H1 (cell line): ENCODE data around the gene RGL1. TPM values are rescaled to one million over a fixed set of nuclear protein-coding genes. Genes with fewer than 3 reads are reported as not detected.

Experiments
- CTCF ChIA-PET: fragments of 300-600 bp; sonication (Branson Sonifier 250); formaldehyde crosslinking; loops from one replicate; lab custom pipeline; 2021; ENCODE audit not compliant: partially characterized antibody; lab: Charles Lee
- POLR2A ChIA-PET: fragments of 300-600 bp; sonication (Branson Sonifier 250); formaldehyde crosslinking; loops from one replicate; lab custom pipeline; 2021; ENCODE audit warnings: inconsistent platforms; ENCODE audit not compliant: partially characterized antibody; lab: Charles Lee
- DNase-seq, 2 experiments: peaks; one replicate each; pipeline versions ENCODE4 v3.0.0 to v3.0.0-alpha.2; 2010 to 2022; ENCODE audit warnings: low spot score in 2 of 2, low read depth in 1 of 2, mixed read lengths in 1 of 2
- FAIRE-seq: peaks from 2 replicates; lab custom pipeline; 2011; peaks lifted over from hg19 to GRCh38; lab: Jason Lieb, UNC
- H2AFZ ChIP-seq: 2 replicates; pipeline ENCODE4 v1.8.1; 2012; ENCODE audit warnings: low read length, inconsistent platforms
- H2AK5ac ChIP-seq: 2 replicates; pipeline ENCODE4 v1.6.1; 2013; ENCODE audit warnings: low read depth, low read length
- H2BK120ac ChIP-seq: replicated peaks from 2 replicates; pipeline ENCODE3; 2013; ENCODE audit warnings: low read depth, low read length, inconsistent platforms
- H2BK12ac ChIP-seq: 2 replicates; pipeline ENCODE4 v1.6.1; 2013; ENCODE audit warnings: low read depth, low read length
- H2BK15ac ChIP-seq: 2 replicates; pipeline ENCODE4 v1.6.1; 2013; ENCODE audit warnings: low read length
- H2BK20ac ChIP-seq: 2 replicates; pipeline ENCODE4 v1.6.1; 2013; ENCODE audit warnings: low read length
- H2BK5ac ChIP-seq: 2 replicates; pipeline ENCODE4 v1.6.1; 2013; ENCODE audit warnings: low read depth, low read length
- H3K14ac ChIP-seq: 2 replicates; pipeline ENCODE4 v1.6.1; 2013; ENCODE audit warnings: inconsistent platforms; ENCODE audit not compliant: insufficient read length
- H3K18ac ChIP-seq: 2 replicates; pipeline ENCODE4 v1.6.1; 2013; ENCODE audit warnings: low read length; ENCODE audit errors: extremely low read depth
- H3K23ac ChIP-seq: 2 replicates; pipeline ENCODE4 v1.6.1; 2013; ENCODE audit warnings: inconsistent platforms; ENCODE audit not compliant: insufficient read length
- H3K23me2 ChIP-seq: 2 replicates; pipeline ENCODE4 v1.6.1; 2013; ENCODE audit warnings: low read depth, low read length
- H3K27ac ChIP-seq: 2 replicates; pipeline ENCODE4 v1.6.1; 2011; ENCODE audit warnings: low read depth, low read length, inconsistent platforms
- H3K27me3 ChIP-seq, 4 experiments: replicated peaks in 1 of 4; 1 replicate in 1 of 4; 2 replicates in 3 of 4; pipeline versions ENCODE4 v1.6.1 to v1.8.1; 2011 to 2013; ENCODE audit warnings: low read length in 3 of 4, mild to moderate bottlenecking in 3 of 4, inconsistent platforms in 2 of 4, mixed read lengths in 2 of 4, moderate library complexity in 1 of 4; ENCODE audit not compliant: control insufficient read depth in 3 of 4, insufficient read depth in 3 of 4; ENCODE audit errors: extremely low read depth in 1 of 4
- H3K36me3 ChIP-seq, 4 experiments: 2 replicates each; pipeline versions ENCODE4 v1.6.1 to v1.8.1; 2011 to 2013; ENCODE audit warnings: mild to moderate bottlenecking in 4 of 4, low read length in 3 of 4, moderate library complexity in 2 of 4, control low read depth in 1 of 4, inconsistent platforms in 1 of 4; ENCODE audit not compliant: insufficient read depth in 4 of 4, control insufficient read depth in 2 of 4
- H3K4ac ChIP-seq: replicated peaks from 2 replicates; pipeline ENCODE3; 2013; ENCODE audit warnings: low read length, low read depth, mixed read lengths, inconsistent platforms; ENCODE audit not compliant: insufficient read length
- H3K4me1 ChIP-seq, 4 experiments: replicated peaks in 1 of 4; 1 replicate in 1 of 4; 2 replicates in 3 of 4; pipeline versions ENCODE4 v1.6.1 to v1.8.1; 2011 to 2013; ENCODE audit warnings: low read length in 3 of 4, inconsistent platforms in 2 of 4, mixed read lengths in 1 of 4; ENCODE audit not compliant: insufficient read depth in 4 of 4, control insufficient read depth in 3 of 4
- H3K4me2 ChIP-seq, 2 experiments: 2 replicates each; pipeline versions ENCODE4 v1.6.1 to v1.8.1; 2011 to 2013; ENCODE audit warnings: low read depth in 2 of 2, low read length in 2 of 2, control low read depth in 1 of 2, inconsistent platforms in 1 of 2, mild to moderate bottlenecking in 1 of 2; ENCODE audit not compliant: insufficient read depth in 1 of 2
- H3K4me3 ChIP-seq, 4 experiments: fragments of 200-600, 300-600 bp in 1 of 4; sonication (generic), shearing (Covaris generic), sonication (Bioruptor Twin) in 1 of 4; 2 replicates each; pipeline versions ENCODE4 v1.5.1 to v1.8.1; 2011 to 2016; ENCODE audit warnings: low read length in 4 of 4, low read depth in 3 of 4, control low read depth in 2 of 4, inconsistent platforms in 2 of 4, mild to moderate bottlenecking in 2 of 4, mixed read lengths in 1 of 4, moderate library complexity in 1 of 4; ENCODE audit not compliant: insufficient read depth in 2 of 4; ENCODE audit errors: extremely low read depth in 1 of 4
- H3K56ac ChIP-seq: replicated peaks from 2 replicates; pipeline ENCODE3; 2013; ENCODE audit warnings: low read depth, mild to moderate bottlenecking, mixed read lengths, low read length, inconsistent platforms; ENCODE audit not compliant: insufficient read length
- H3K79me1 ChIP-seq: 2 replicates; pipeline ENCODE4 v1.6.1; 2013; ENCODE audit warnings: low read depth, low read length, control low read depth
- H3K79me2 ChIP-seq, 2 experiments: 2 replicates each; pipeline versions ENCODE4 v1.6.1 to v1.8.1; 2012 to 2013; ENCODE audit warnings: low read length in 2 of 2, mild to moderate bottlenecking in 2 of 2, inconsistent platforms in 1 of 2; ENCODE audit not compliant: insufficient read depth in 2 of 2, control insufficient read depth in 1 of 2
- H3K9ac ChIP-seq, 4 experiments: replicated peaks in 1 of 4; 1 replicate in 1 of 4; 2 replicates in 3 of 4; pipeline versions ENCODE4 v1.6.1 to v1.8.1; 2011 to 2013; ENCODE audit warnings: low read depth in 3 of 4, low read length in 3 of 4, control low read depth in 2 of 4, mild to moderate bottlenecking in 2 of 4, moderate library complexity in 2 of 4, inconsistent platforms in 1 of 4; ENCODE audit errors: extremely low read depth in 1 of 4
- H3K9me3 ChIP-seq, 2 experiments: 2 replicates each; pipeline versions ENCODE4 v1.6.1 to v1.8.1; 2012 to 2013; ENCODE audit warnings: mild to moderate bottlenecking in 2 of 2, moderate library complexity in 2 of 2, control low read depth in 1 of 2, inconsistent platforms in 1 of 2, low read depth in 1 of 2, low read length in 1 of 2, mixed read lengths in 1 of 2; ENCODE audit not compliant: insufficient read depth in 2 of 2
- H4K20me1 ChIP-seq, 2 experiments: replicated peaks in 1 of 2; 2 replicates each; pipeline versions ENCODE3 to v1.8.1; 2011 to 2013; ENCODE audit warnings: inconsistent platforms in 2 of 2, low read length in 2 of 2, mild to moderate bottlenecking in 1 of 2; ENCODE audit not compliant: insufficient read depth in 2 of 2, control insufficient read depth in 1 of 2
- H4K5ac ChIP-seq: 2 replicates; pipeline ENCODE4 v1.6.1; 2013; ENCODE audit warnings: low read length, low read depth, mixed read lengths, inconsistent platforms; ENCODE audit not compliant: insufficient read length
- H4K8ac ChIP-seq: 2 replicates; pipeline ENCODE4 v1.8.0; 2013; ENCODE audit warnings: mild to moderate bottlenecking, moderate library complexity, low read length, inconsistent platforms; ENCODE audit not compliant: insufficient read depth; ENCODE audit errors: extremely low read depth
- H4K91ac ChIP-seq: replicated peaks from 2 replicates; pipeline ENCODE3; 2013; ENCODE audit warnings: low read length, mixed read lengths, inconsistent platforms; ENCODE audit not compliant: insufficient read length
- ATF2 ChIP-seq: IDR thresholded peaks from 2 replicates; pipeline ENCODE4 v1.6.1; 2012; ENCODE audit warnings: low read length, inconsistent platforms
- BRCA1 ChIP-seq: IDR thresholded peaks from 2 replicates; pipeline ENCODE4 v1.6.1; 2012; ENCODE audit warnings: low read depth, low read length, improper control_type of control experiment
- CREB1 ChIP-seq: IDR thresholded peaks from 2 replicates; pipeline ENCODE4 v1.6.1; 2012; ENCODE audit warnings: inconsistent platforms
- E2F6 ChIP-seq: IDR thresholded peaks from 2 replicates; pipeline ENCODE4 v1.6.1; 2012; ENCODE audit warnings: inconsistent platforms
- EZH2 ChIP-seq: fragments of 200-600 bp; sonication (generic); IDR thresholded peaks from 2 replicates; pipeline ENCODE4 v1.7.1; 2012; ENCODE audit warnings: low read depth, mild to moderate bottlenecking, moderate library complexity, low read length, inconsistent platforms; ENCODE audit not compliant: severe bottlenecking
- FOSL1 ChIP-seq: IDR thresholded peaks from 2 replicates; pipeline ENCODE4 v1.6.1; 2011; ENCODE audit warnings: mild to moderate bottlenecking, low read depth, low read length, moderate library complexity; ENCODE audit not compliant: insufficient read depth
- GTF2F1 ChIP-seq: IDR thresholded peaks from 2 replicates; pipeline ENCODE4 v1.6.1; 2012; ENCODE audit warnings: low read depth, low read length, improper control_type of control experiment, borderline replicate concordance
- MAFK ChIP-seq: IDR thresholded peaks from 2 replicates; pipeline ENCODE4 v1.6.1; 2012; ENCODE audit warnings: low read depth, mild to moderate bottlenecking, improper control_type of control experiment, low read length
- NRF1 ChIP-seq: IDR thresholded peaks from 2 replicates; pipeline ENCODE4 v1.6.1; 2011; ENCODE audit warnings: mild to moderate bottlenecking, low read depth, low read length, improper control_type of control experiment
- SIRT6 ChIP-seq: IDR thresholded peaks from one replicate; pipeline ENCODE4 v1.7.1; 2012; ENCODE audit warnings: low read length, inconsistent platforms
- SP2 ChIP-seq: IDR thresholded peaks from 2 replicates; pipeline ENCODE4 v1.6.1; 2012; ENCODE audit warnings: mild to moderate bottlenecking, low read length, inconsistent platforms
- SRF ChIP-seq: IDR thresholded peaks from 2 replicates; pipeline ENCODE4 v1.6.1; 2011; ENCODE audit warnings: mild to moderate bottlenecking, low read depth, low read length, moderate library complexity
- TAF7 ChIP-seq: optimal IDR thresholded peaks from 2 replicates; pipeline ENCODE3; 2011; ENCODE audit warnings: low read depth, mild to moderate bottlenecking, inconsistent platforms, low read length, moderate library complexity, borderline replicate concordance
- WGBS, 2 experiments: shearing (Covaris generic) in 1 of 2; methylation state at CpG; one replicate each; pipeline versions ENCODE4 v1.1.6 to v1.1.7; 2013 to 2015; ENCODE audit warnings: low lambda C conversion rate in 2 of 2, mixed read lengths in 2 of 2, inconsistent platforms in 1 of 2, low coverage in 1 of 2, missing lambda C conversion rate in 1 of 2; ENCODE audit not compliant: insufficient replicate concordance in 2 of 2, insufficient coverage in 1 of 2, insufficient read length in 1 of 2; ENCODE audit errors: extremely low coverage in 1 of 2, missing lambda C conversion rate in 1 of 2; 5-methylcytosine and 5-hydroxymethylcytosine counted together
- polyA plus RNA-seq, 7 experiments: library from polyadenylated mRNA; depleted of rRNA in 3 of 7; stranded (reverse) in 5 of 7; unstranded in 2 of 7; fragments of >200 nt in 5 of 7; fragments of 200-250 nt in 2 of 7; gene quantifications; 1 replicate in 5 of 7; 2 replicates in 1 of 7; 4 replicates in 1 of 7; pipeline versions ENCODE4 v1.2.1 to v1.2.3, GENCODE V29; 2011 to 2013; ENCODE audit warnings: missing spikeins in 2 of 7, mixed read lengths in 2 of 7
- total RNA-seq: library from RNA; stranded (reverse); fragmentation: NEBNext Ultra II Directional; extraction: Animal tissue kit (Norgen Biotek cat#: 25700); gene quantifications from 2 replicates; pipeline ENCODE4 v1.2.1, GENCODE V29; 2021

The RGL1 gene
- total and polyA plus RNA-seq, 2 of the 8 experiments (the other 6 are each of a cell fraction or from before 2014, with no cell fraction given) = 0.98 to 2.4 TPM

GRCh38 chr1:183968386-183968785 lies 163.5 kb downstream of the RGL1 start:
- Histone ChIP-seq H2BK5ac (no peak overlapping the region), H3K4ac (no peak overlapping the region), H2BK15ac (no peak overlapping the region), H3K23ac (no peak overlapping the region), H3K27ac (no peak overlapping the region), H3K9me3 (no peaks in the 10 kb centered on the region), H2BK120ac (no peak overlapping the region), H4K91ac (no peak overlapping the region), H3K79me2 (no peaks in the 10 kb centered on the region), H2AFZ (no peak overlapping the region), H3K14ac (no peak overlapping the region), H3K27me3 (no peaks in the 10 kb centered on the region), H4K8ac (no peak overlapping the region), H3K23me2 (no peaks in the 10 kb centered on the region), H3K18ac (no peak overlapping the region), H4K20me1 (no peaks in the 10 kb centered on the region), H3K9ac (no peak overlapping the region), H4K5ac (no peak overlapping the region), H3K36me3 (no peaks in the 10 kb centered on the region), H3K4me2 (no peak overlapping the region), H2BK12ac (no peak overlapping the region), H3K56ac (no peak overlapping the region), H3K4me3 (no peak overlapping the region), H3K79me1 (no peaks in the 10 kb centered on the region), H2BK20ac (no peak overlapping the region), H2AK5ac (no peak overlapping the region), H3K4me1 (no peaks in the 10 kb centered on the region)
- DNase-seq (no peak), FAIRE-seq (no peak)
- ChIA-PET POLR2A (interaction anchor here (1.3 kb wide), 1 partner anchor 66 kb away, joined by 3 read pairs; no protein-coding TSS in a partner anchor), CTCF (interaction anchor here (1.5 kb wide), 1 partner anchor 284 kb away, joined by 3 read pairs; no protein-coding TSS in a partner anchor)
- WGBS, 2 experiments = 85% methylated on average over 5 of the region's 5 CpGs; no CpG with 5 or more reads in 1 of the 2 experiments
- no peak for TF ChIP-seq SRF
- no peak for TF ChIP-seq NRF1
- no peak for TF ChIP-seq BRCA1
- no peak for TF ChIP-seq EZH2
- no peak for TF ChIP-seq MAFK
- no peak for TF ChIP-seq GTF2F1
- TF ChIP-seq E2F6 = no peak
- no peak for TF ChIP-seq SP2
- no peak for TF ChIP-seq CREB1
- no peak for TF ChIP-seq TAF7
- no peak for TF ChIP-seq ATF2
- no peak for TF ChIP-seq SIRT6
- no peak for TF ChIP-seq FOSL1
